ENCODE results near the gene DGUOK. TPM values are rescaled to one million over a fixed set of nuclear protein-coding genes. Genes with fewer than 3 reads are reported as not detected.

DGUOK gene
- total RNA-seq, 4 donors from 2014 or later: 24.2 to 44.5 (median 39.7) TPM

DNA sequence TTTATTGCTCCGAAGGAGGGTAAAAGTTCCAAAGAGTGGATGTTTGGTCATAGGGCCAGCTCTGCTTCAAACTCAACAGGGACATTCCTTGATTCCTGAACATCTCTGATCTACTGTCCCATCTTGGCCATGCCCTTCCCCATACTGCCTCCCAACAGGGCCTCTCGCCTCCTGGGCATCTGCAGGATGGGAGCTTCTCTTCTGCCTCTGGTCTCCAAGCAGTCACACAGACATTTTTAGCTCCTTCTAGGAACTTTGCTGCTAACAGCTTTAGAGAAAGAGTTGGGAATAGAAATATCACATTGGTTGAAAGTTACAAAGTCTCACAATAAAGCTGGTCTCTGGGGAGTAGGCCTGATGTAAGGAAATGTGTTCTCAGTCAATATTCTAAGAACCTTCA is 9.4 kb upstream of the DGUOK start:
- Histone ChIP-seq H3K9me3 (no peaks in the 10 kb centered on the region), H3K4me3 (no peak overlapping the region), H3K4me1 (no peaks in the 10 kb centered on the region), H3K36me3 (no peaks in the 10 kb centered on the region), H3K27ac (no peak overlapping the region), H3K27me3 (no peaks in the 10 kb centered on the region)
- TF ChIP-seq POLR2A (IDR thresholded peaks at IDR 0.05): no peak
- TF ChIP-seq, protein P1, sequence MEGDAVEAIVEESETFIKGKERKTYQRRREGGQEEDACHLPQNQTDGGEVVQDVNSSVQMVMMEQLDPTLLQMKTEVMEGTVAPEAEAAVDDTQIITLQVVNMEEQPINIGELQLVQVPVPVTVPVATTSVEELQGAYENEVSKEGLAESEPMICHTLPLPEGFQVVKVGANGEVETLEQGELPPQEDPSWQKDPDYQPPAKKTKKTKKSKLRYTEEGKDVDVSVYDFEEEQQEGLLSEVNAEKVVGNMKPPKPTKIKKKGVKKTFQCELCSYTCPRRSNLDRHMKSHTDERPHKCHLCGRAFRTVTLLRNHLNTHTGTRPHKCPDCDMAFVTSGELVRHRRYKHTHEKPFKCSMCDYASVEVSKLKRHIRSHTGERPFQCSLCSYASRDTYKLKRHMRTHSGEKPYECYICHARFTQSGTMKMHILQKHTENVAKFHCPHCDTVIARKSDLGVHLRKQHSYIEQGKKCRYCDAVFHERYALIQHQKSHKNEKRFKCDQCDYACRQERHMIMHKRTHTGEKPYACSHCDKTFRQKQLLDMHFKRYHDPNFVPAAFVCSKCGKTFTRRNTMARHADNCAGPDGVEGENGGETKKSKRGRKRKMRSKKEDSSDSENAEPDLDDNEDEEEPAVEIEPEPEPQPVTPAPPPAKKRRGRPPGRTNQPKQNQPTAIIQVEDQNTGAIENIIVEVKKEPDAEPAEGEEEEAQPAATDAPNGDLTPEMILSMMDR (IDR thresholded peaks at IDR 0.05): no peak
- DNase-seq: no peak

DNA sequence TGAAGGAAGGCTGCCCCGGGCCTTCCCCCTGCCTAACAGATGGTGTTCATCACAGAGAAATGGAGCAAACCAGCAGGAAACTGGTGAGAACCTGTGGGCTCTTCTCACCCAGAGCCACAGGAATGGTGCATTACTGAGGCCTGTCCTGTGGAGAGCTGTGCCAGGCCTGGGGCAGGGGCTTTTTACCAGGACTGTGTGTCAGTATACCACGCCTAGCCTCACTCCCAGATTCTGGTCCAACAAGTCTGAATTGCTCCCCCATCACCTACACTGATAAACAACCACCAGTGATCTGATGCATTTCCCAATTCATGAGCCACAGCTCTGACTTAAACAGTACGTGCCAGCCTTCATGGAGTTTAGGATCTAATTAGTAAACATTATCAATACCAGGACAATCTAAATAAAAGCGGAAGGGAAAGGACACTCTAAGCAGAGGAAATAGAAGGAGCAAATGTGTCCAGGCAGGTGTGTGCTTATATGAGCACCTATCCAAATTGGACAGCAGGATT is 8.9 kb upstream of the DGUOK start:
- Histone ChIP-seq H3K36me3 (no peaks in the 10 kb centered on the region), H3K27ac (no peak overlapping the region), H3K4me3 (no peak overlapping the region)

DNA sequence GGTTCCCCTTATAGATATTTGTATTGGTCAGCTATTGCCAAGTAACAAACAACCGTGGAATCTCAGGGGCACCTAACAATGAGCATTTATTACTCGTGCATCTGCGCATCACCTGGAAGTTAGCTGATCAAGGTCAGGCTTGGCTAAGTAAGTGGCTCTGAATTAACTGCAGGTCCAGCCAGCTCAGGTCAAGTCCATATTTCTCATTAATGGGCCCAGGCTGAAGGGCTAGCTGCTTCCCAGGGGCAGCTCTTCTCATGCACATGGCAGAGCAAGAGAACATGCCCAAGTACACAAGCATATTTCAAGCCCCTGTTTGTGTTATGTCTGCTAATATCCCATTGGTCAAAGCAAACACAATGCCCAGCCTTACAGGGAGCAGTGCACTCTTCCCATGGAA is 7.8 kb upstream of the DGUOK start:
- Histone ChIP-seq H3K27me3 (no peaks in the 10 kb centered on the region), H3K4me1 (no peaks in the 10 kb centered on the region), H3K4me3 (no peak overlapping the region), H3K27ac (no peak overlapping the region), H3K9me3 (no peaks in the 10 kb centered on the region), H3K36me3 (no peaks in the 10 kb centered on the region)
- no peak for DNase-seq
- TF ChIP-seq, protein P1 (IDR thresholded peaks at IDR 0.05): no peak
- no peak for TF ChIP-seq POLR2A (IDR thresholded peaks at IDR 0.05)

More for the DNA sequence above, 8.9 kb upstream of the DGUOK start:
- no peaks in the 10 kb centered on the region for H3K27me3 ChIP-seq
- no peak for DNase-seq
- no peaks in the 10 kb centered on the region for H3K4me1 ChIP-seq
- no peaks in the 10 kb centered on the region for H3K9me3 ChIP-seq
- TF ChIP-seq POLR2A (IDR thresholded peaks at IDR 0.05): no peak

DNA sequence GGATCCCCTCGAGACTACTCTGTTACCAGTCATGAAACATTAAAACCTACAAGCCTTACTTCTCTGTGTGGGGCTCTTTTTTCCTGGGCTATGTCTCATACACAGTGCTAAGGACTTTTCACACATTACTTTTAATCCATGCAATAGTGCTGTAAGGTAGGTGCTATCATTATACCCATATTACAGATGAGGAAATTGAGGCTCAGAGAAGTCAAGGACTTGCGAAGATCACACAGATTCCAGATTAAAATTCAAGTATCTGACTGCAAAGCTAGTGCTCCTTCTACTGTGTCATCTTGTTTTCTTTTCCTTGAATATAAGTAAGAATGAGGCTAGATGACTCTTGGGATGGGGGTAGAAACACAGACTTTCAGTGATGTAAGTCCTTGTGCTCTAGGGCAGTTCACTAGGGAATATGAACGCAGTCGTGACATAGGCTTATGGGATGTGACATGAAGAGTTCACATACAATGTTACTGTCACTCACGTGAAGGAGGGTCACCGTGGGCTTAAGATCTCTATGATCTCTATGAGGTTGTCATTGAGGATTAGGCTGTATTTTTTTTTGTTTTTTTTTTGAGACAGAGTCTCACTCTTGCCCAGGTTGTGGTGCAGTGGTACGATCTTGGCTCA is 7.0 kb upstream of the DGUOK start:
- H3K4me1 ChIP-seq: no peaks in the 10 kb centered on the region
- H3K27ac ChIP-seq: no peak overlapping the region
- H3K9me3 ChIP-seq: no peaks in the 10 kb centered on the region
- H3K36me3 ChIP-seq: no peaks in the 10 kb centered on the region
- H3K27me3 ChIP-seq: no peaks in the 10 kb centered on the region
- TF ChIP-seq POLR2A (IDR thresholded peaks at IDR 0.05): no peak
- TF ChIP-seq, protein P1 (IDR thresholded peaks at IDR 0.05): no peak
- H3K4me3 ChIP-seq: no peak overlapping the region
- DNase-seq: no peak

DNA sequence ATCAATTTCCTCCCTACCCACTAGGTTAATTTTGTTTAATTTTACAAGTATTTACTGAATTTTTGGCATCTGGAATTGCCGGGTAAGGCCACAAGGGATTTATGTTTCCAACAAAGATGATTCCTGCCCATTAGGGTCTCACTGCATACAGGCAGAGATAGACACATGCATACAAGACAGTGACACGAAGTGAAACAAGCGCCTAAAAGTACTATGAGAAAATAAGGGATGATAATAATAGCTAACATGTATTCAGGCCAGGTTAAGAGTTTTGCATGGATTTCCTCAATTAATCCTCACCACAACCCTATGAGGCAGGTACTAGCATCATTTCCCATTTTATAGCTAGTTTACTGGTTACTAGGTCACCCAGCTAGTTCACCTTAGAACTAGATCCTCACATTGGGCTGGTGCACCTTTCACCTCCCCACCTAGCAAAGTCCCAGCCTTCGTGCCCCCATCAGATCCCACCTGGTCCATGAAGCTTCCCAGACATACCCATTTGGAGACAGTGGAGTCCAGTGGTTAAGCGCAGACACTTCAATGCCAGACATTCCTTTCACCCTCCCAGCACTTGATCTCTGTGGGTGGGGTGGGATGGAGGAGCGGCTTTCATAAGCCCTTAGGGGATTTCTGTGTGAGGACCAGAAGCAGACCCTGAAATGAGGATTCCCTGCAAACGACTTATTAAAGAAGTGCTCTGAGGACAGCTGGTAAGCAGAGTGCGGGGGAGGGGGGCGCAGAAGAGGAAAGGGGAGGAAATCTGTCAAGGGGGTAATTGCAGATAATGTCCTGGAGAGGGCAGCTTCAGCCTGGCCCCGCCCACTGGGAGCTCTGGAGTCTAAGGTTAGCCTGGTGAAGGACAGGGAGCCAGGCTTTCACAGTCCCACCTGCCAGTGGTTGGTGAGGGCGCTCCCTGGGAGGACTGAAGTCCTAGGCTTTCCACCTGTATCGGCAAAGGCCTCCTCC is 5.8 kb upstream of the DGUOK start:
- Histone ChIP-seq H3K4me3 (no peak overlapping the region), H3K4me1 (no peaks in the 10 kb centered on the region), H3K27me3 (no peaks in the 10 kb centered on the region), H3K27ac (no peak overlapping the region), H3K36me3 (no peaks in the 10 kb centered on the region), H3K9me3 (no peaks in the 10 kb centered on the region)
- TF ChIP-seq, protein P1 (IDR thresholded peaks at IDR 0.05): peak in 2 of 6 experiments; percentile 35 to 37
- no peak for TF ChIP-seq POLR2A (IDR thresholded peaks at IDR 0.05)
- DNase-seq: peak; percentile 27 to 54 (median 52)

DNA sequence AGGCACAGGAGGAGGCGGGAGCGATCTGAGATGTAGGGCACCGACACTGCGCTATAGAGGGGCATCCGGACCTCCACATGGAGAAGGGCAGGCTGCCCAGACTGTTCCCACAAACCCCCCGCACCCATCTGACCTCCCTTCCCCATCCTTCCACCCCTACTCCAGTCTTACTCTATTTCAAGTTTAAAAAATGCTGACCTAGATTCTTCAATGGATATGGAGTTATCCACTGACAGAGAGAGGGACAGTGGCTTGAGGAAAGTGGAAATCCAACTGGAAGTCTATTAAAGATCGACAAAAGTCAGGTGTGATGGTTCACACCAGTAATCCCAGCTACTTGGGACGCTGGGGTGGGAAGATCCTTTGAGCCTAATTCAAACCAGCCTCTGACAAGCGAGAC is 5.1 kb upstream of the DGUOK start:
- no peak overlapping the region for H3K4me3 ChIP-seq
- no peak for TF ChIP-seq POLR2A (IDR thresholded peaks at IDR 0.05)
- TF ChIP-seq, protein P1 (IDR thresholded peaks at IDR 0.05): no peak
- no peak for DNase-seq

More for the DNA sequence above, 5.1 kb upstream of the DGUOK start:
- H3K4me1 ChIP-seq: no peaks in the 10 kb centered on the region
- no peak overlapping the region for H3K27ac ChIP-seq
- no peaks in the 10 kb centered on the region for H3K9me3 ChIP-seq
- H3K36me3 ChIP-seq: no peaks in the 10 kb centered on the region
- H3K27me3 ChIP-seq: no peaks in the 10 kb centered on the region
